H9 (cell line): Measurements from ENCODE around the gene GABBR2. TPM values are rescaled to one million over a fixed set of nuclear protein-coding genes. Genes with fewer than 3 reads are reported as not detected.

ENCODE experiments used
- DNase-seq: peaks from one replicate; pipeline ENCODE4 v3.0.0-alpha.2; 2017
- H2AFZ ChIP-seq: one replicate; pipeline ENCODE4 v1.6.1; 2013; ENCODE audit warnings: mild to moderate bottlenecking, low read length, control low read depth, moderate library complexity
- H2AK5ac ChIP-seq: 2 replicates; pipeline ENCODE4 v1.6.1; 2013; ENCODE audit warnings: low read length, control low read depth, mixed read lengths; ENCODE audit not compliant: insufficient read length
- H2BK120ac ChIP-seq: one replicate; pipeline ENCODE4 v1.6.1; 2013; ENCODE audit warnings: low read depth, mild to moderate bottlenecking, low read length, control low read depth, inconsistent platforms; ENCODE audit not compliant: poor library complexity, severe bottlenecking
- H2BK12ac ChIP-seq: 2 replicates; pipeline ENCODE4 v1.6.1; 2013; ENCODE audit warnings: low read length, control low read depth, mixed read lengths, low read depth; ENCODE audit not compliant: insufficient read length
- H2BK15ac ChIP-seq: 2 replicates; pipeline ENCODE4 v1.6.1; 2013; ENCODE audit warnings: low read depth, low read length, control low read depth
- H2BK20ac ChIP-seq: one replicate; pipeline ENCODE4 v1.6.1; 2013; ENCODE audit warnings: low read depth, mild to moderate bottlenecking, low read length, control low read depth, inconsistent platforms; ENCODE audit not compliant: poor library complexity, severe bottlenecking
- H2BK5ac ChIP-seq: 2 replicates; pipeline ENCODE4 v1.6.1; 2013; ENCODE audit warnings: low read length, control low read depth, mixed read lengths; ENCODE audit not compliant: insufficient read length
- H3K14ac ChIP-seq: 2 replicates; pipeline ENCODE4 v1.6.1; 2013; ENCODE audit warnings: low read length, control low read depth; ENCODE audit not compliant: insufficient read depth
- H3K18ac ChIP-seq: 2 replicates; pipeline ENCODE4 v1.6.1; 2013; ENCODE audit warnings: low read depth, mild to moderate bottlenecking, mixed read lengths, low read length, control low read depth; ENCODE audit not compliant: insufficient read length
- H3K23ac ChIP-seq: 2 replicates; pipeline ENCODE4 v1.6.1; 2013; ENCODE audit warnings: low read length, control low read depth, mixed read lengths, low read depth; ENCODE audit not compliant: insufficient read length
- H3K23me2 ChIP-seq: 2 replicates; pipeline ENCODE4 v1.6.1; 2013; ENCODE audit warnings: low read depth, mild to moderate bottlenecking, mixed read lengths, low read length, control low read depth; ENCODE audit not compliant: insufficient read length, poor library complexity, severe bottlenecking
- H3K27ac ChIP-seq: 2 replicates; pipeline ENCODE4 v1.5.1; 2013; ENCODE audit warnings: low read length, control low read depth, mixed read lengths, low read depth; ENCODE audit not compliant: insufficient read length
- H3K27me3 ChIP-seq: 2 replicates; pipeline ENCODE4 v1.6.1; 2013; ENCODE audit warnings: low read length, control low read depth, inconsistent platforms; ENCODE audit not compliant: insufficient read depth
- H3K4ac ChIP-seq: 2 replicates; pipeline ENCODE4 v1.6.1; 2013; ENCODE audit warnings: low read depth, mild to moderate bottlenecking, control low read depth, inconsistent platforms, low read length, moderate library complexity
- H3K4me1 ChIP-seq: 2 replicates; pipeline ENCODE4 v1.6.1; 2013; ENCODE audit warnings: low read length, control low read depth, inconsistent platforms; ENCODE audit not compliant: insufficient read depth
- H3K4me2 ChIP-seq: 2 replicates; pipeline ENCODE4 v1.6.1; 2013; ENCODE audit warnings: low read length, control low read depth, mixed read lengths; ENCODE audit not compliant: insufficient read length, insufficient read depth
- H3K56ac ChIP-seq: 2 replicates; pipeline ENCODE4 v1.6.1; 2013; ENCODE audit warnings: low read depth, mild to moderate bottlenecking, mixed read lengths, low read length, control low read depth; ENCODE audit not compliant: insufficient read length
- H3K79me1 ChIP-seq: 2 replicates; pipeline ENCODE4 v1.6.1; 2013; ENCODE audit warnings: low read depth, mild to moderate bottlenecking, moderate library complexity, low read length, control low read depth, inconsistent platforms; ENCODE audit not compliant: insufficient read depth, poor library complexity, severe bottlenecking
- H3K79me2 ChIP-seq: 2 replicates; pipeline ENCODE4 v1.6.1; 2013; ENCODE audit warnings: low read length, control low read depth, inconsistent platforms; ENCODE audit not compliant: insufficient read depth
- H3K9ac ChIP-seq: 2 replicates; pipeline ENCODE4 v1.6.1; 2013; ENCODE audit warnings: low read length, control low read depth, mixed read lengths; ENCODE audit not compliant: insufficient read length; ENCODE audit errors: extremely low read depth
- H3K9me3 ChIP-seq: one replicate; pipeline ENCODE4 v1.6.1; 2013; ENCODE audit warnings: low read depth, low read length, inconsistent platforms; ENCODE audit not compliant: control insufficient read depth
- H3T11ph ChIP-seq: one replicate; pipeline ENCODE4 v1.6.1; 2013; ENCODE audit warnings: mild to moderate bottlenecking, low read length, control low read depth, inconsistent platforms
- H4K20me1 ChIP-seq: one replicate; pipeline ENCODE4 v1.6.1; 2013; ENCODE audit not compliant: control insufficient read depth, insufficient read length, insufficient read depth
- H4K5ac ChIP-seq: 2 replicates; pipeline ENCODE4 v1.6.1; 2013; ENCODE audit warnings: low read depth, mild to moderate bottlenecking, mixed read lengths, low read length, control low read depth; ENCODE audit not compliant: insufficient read length
- H4K8ac ChIP-seq: replicated peaks from 2 replicates; pipeline ENCODE4 v1.6.1; 2013; ENCODE audit warnings: low read length, control low read depth, mixed read lengths, low read depth; ENCODE audit not compliant: insufficient read length
- H4K91ac ChIP-seq: 2 replicates; pipeline ENCODE4 v1.6.1; 2013; ENCODE audit warnings: low read depth, mild to moderate bottlenecking, moderate library complexity, mixed read lengths, low read length, control low read depth; ENCODE audit not compliant: insufficient read length
- H3K27ac Mint-ChIP-seq, 3 experiments: 2 replicates in 2 of 3; 3 replicates in 1 of 3; pipeline ENCODE4 v1.8.0; 2020 to 2021; ENCODE audit warnings: mixed read lengths in 3 of 3, mild to moderate bottlenecking in 1 of 3, moderate library complexity in 1 of 3
- H3K27me3 Mint-ChIP-seq: 2 replicates; pipeline ENCODE4 v1.8.0; 2021; ENCODE audit warnings: low read depth, mild to moderate bottlenecking, moderate library complexity, mixed read lengths
- H3K36me3 Mint-ChIP-seq, 3 experiments: 2 replicates in 2 of 3; 3 replicates in 1 of 3; pipeline ENCODE4 v1.8.0; 2020 to 2021; ENCODE audit warnings: low read depth in 3 of 3, mixed read lengths in 3 of 3; ENCODE audit not compliant: insufficient read depth in 1 of 3
- H3K4me1 Mint-ChIP-seq, 2 experiments: 2 replicates each; pipeline ENCODE4 v1.8.0; 2020; ENCODE audit warnings: mixed read lengths in 2 of 2
- H3K4me3 Mint-ChIP-seq, 2 experiments: 2 replicates in 1 of 2; 3 replicates in 1 of 2; pipeline ENCODE4 v1.8.0; 2020 to 2021; ENCODE audit warnings: mild to moderate bottlenecking in 2 of 2, mixed read lengths in 2 of 2, moderate library complexity in 1 of 2
- H3K9me3 Mint-ChIP-seq, 2 experiments: 2 replicates in 1 of 2; 3 replicates in 1 of 2; pipeline ENCODE4 v1.8.0; 2020; ENCODE audit warnings: mild to moderate bottlenecking in 2 of 2, mixed read lengths in 2 of 2, moderate library complexity in 1 of 2
- WGBS: extraction: QIAGEN DNeasy Blood & Tissue Kit; methylation state at CpG from one replicate; pipeline ENCODE4 v1.1.7; 2013; ENCODE audit warnings: missing lambda C conversion rate, low lambda C conversion rate, mixed read lengths; ENCODE audit not compliant: insufficient read length; ENCODE audit errors: extremely low coverage; 5-methylcytosine and 5-hydroxymethylcytosine counted together
- total RNA-seq: library from RNA; stranded (reverse); gene quantifications from 2 replicates; pipeline ENCODE4 v1.2.1, GENCODE V29; 2021
- TF ChIP-seq, protein P1 (sequence below): fragments of 200-600 bp; sonication (generic); conservative IDR thresholded peaks from 3 replicates; pipeline ENCODE4 v1.8.0; 2021; ENCODE audit warnings: antibody characterized with exemption, mild to moderate bottlenecking

The GABBR2 gene
- total RNA-seq, 1 experiment from 2014 or later: 0.66 TPM

DNA sequence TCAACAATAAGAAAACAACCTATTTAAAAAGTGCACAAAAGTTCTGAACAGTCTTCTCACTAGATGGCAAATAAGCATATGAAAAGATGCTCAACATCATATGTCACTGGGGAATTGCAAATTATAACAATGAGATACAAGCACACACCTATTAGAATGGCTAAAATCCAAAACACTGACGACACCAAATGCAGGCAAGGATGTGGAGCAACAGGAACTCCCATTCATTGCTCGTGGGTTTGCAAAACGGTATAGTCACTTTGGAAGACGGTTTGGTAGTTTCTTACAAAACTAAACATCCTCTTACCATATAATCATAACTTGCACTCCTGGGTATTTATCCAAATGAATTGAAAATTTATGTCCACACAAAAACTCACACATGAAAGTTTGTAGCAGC lies 352.4 kb downstream of the GABBR2 start:
- H3K4me1 Mint-ChIP-seq: 0 out of 4 replicates have a peak, but pooled peaks cover 0 to 3% of the 10 kb centered on the region in 2 experiments
- Histone ChIP-seq H3K9me3 (no peaks in the 10 kb centered on the region), H3K4ac (no peak overlapping the region), H2BK15ac (no peak overlapping the region), H2BK12ac (no peak overlapping the region), H3K27me3 (no peaks in the 10 kb centered on the region), H3K9ac (no peak overlapping the region), H2BK20ac (no peak overlapping the region), H3T11ph (no peak overlapping the region), H4K5ac (no peak overlapping the region), H3K14ac (no peak overlapping the region), H4K20me1 (no peaks in the 10 kb centered on the region), H3K4me1 (no peaks in the 10 kb centered on the region), H3K56ac (no peak overlapping the region), H3K4me2 (no peak overlapping the region), H2BK5ac (no peak overlapping the region), H3K23me2 (no peaks in the 10 kb centered on the region), H3K79me1 (no peaks in the 10 kb centered on the region), H3K27ac (no peak overlapping the region), H4K8ac (no peak overlapping the region), H4K91ac (no peak overlapping the region), H2AFZ (no peak overlapping the region), H2AK5ac (no peak overlapping the region), H3K79me2 (no peaks in the 10 kb centered on the region), H2BK120ac (no peak overlapping the region), H3K23ac (no peak overlapping the region), H3K18ac (no peak overlapping the region)
- TF ChIP-seq, protein P1, sequence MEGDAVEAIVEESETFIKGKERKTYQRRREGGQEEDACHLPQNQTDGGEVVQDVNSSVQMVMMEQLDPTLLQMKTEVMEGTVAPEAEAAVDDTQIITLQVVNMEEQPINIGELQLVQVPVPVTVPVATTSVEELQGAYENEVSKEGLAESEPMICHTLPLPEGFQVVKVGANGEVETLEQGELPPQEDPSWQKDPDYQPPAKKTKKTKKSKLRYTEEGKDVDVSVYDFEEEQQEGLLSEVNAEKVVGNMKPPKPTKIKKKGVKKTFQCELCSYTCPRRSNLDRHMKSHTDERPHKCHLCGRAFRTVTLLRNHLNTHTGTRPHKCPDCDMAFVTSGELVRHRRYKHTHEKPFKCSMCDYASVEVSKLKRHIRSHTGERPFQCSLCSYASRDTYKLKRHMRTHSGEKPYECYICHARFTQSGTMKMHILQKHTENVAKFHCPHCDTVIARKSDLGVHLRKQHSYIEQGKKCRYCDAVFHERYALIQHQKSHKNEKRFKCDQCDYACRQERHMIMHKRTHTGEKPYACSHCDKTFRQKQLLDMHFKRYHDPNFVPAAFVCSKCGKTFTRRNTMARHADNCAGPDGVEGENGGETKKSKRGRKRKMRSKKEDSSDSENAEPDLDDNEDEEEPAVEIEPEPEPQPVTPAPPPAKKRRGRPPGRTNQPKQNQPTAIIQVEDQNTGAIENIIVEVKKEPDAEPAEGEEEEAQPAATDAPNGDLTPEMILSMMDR: no peak
- H3K9me3 Mint-ChIP-seq: peaks cover 5 to 9% of the 10 kb centered on the region in 2 experiments; a peak in 4 of 5 replicates
- H3K36me3 Mint-ChIP-seq: peaks cover 0 to 3% (median 0%) of the 10 kb centered on the region in 3 experiments; a peak in 3 of 7 replicates
- DNase-seq: no peak
- no CpG with 5 or more reads among the region's 4 CpGs for WGBS
- no peak overlapping the region for H3K4me3 Mint-ChIP-seq
- H3K27ac Mint-ChIP-seq: no peak overlapping the region
- H3K27me3 Mint-ChIP-seq: peaks cover 1% of the 10 kb centered on the region; the same call in 1 of the 2 replicates
